ENCODE measurements around the gene ALS2.
"Not testable (repeated sequence)": the region's sequence is repeated elsewhere in the genome, so short reads cannot be mapped to it uniquely, and the experiment has no call there.

ALS2 gene

DNA sequence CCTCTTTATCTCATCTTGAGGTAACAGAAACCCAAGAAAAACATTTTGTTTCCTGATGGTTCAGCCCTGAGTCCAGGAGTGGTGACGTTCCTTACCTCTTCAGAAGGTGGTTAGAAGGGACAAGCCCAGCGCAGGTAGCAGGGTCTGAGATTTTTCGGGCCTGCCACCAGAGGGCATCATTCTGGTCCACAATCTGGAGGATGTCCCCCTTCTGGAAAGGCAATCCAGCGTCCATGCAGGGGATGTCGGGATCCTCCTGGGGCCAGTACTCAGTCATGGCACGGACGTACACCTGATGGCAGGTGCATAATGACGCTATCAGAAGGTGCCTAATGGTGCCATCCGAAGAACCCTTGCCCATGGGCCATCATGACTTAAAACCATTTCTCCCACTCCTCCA, 100.0 kb downstream of the ALS2 start:
- Mint-ChIP-seq H3K4me3 (no peak overlapping the region), H3K27me3 (peaks cover 2% of the 10 kb centered on the region), H3K27ac (no peak overlapping the region), H3K9me3 (no peaks in the 10 kb centered on the region), H3K36me3 (peaks cover 2% of the 10 kb centered on the region), H3K4me1 (no peaks in the 10 kb centered on the region)

DNA sequence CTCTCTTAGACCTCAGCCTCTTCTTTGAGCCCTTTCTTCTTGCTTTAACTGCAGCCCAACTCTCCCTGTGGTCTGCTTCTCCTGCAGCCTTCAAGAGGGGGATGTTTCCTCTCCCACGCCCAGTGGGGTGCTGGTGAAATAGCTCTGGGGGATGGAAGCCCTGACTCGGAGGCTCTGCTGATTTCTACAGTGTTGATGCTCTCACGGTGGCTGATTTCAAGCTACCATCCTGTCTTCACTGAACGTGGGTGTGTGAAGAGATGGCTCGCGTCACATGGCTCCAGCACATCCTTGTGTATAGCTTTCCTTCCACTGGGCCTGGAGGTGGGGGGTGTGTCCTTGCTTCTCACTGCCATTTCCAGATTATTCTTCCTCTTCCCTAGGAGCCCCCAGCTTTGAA, 102.3 kb downstream of the ALS2 start:
- peaks cover 2% of the 10 kb centered on the region for H3K36me3 Mint-ChIP-seq
- H3K9me3 Mint-ChIP-seq = no peaks in the 10 kb centered on the region
- no peak overlapping the region for H3K4me3 Mint-ChIP-seq
- no peaks in the 10 kb centered on the region for H3K4me1 Mint-ChIP-seq
- H3K27me3 Mint-ChIP-seq = peaks cover 2% of the 10 kb centered on the region
- no peak overlapping the region for H3K27ac Mint-ChIP-seq

DNA sequence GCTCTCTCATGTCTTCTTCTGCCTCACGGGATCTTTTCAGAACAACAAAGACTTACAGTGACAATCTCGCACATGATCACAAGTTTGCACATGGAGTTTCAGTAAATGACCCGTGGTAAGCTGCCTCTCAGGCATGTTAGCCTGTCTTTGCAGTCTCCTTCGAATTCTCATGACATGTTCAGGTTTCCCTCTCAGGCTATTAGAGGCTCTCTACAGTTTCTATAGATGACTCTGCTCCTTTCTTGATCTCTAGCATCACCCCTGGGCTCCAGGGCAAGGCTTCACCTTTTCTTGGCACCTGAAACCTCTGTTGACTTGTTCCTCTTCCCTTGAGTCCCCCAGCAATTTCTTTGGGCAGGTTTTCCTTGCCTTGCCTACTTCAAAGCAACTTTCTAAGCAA, 105.3 kb downstream of the ALS2 start:
- Mint-ChIP-seq H3K36me3 (peaks cover 2% of the 10 kb centered on the region), H3K4me3 (no peak overlapping the region)

DNA sequence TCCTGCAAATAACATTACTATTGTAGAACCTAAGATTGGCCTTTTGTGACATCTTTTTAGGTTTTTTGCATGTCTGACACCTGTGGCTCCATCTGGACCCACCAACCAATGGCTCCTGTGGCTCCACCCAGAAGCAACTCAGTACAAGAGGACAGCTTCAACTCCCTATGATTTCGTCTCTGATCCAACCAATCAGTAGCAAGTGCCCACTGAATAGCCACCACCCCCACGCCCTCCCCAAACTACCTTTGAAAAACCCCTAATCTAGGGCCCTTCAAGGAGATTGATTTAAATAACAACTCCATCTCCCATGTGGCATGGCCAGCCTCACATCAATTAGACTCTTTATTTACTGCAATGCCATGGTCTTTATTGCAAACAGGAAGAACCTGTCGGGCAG, 105.9 kb downstream of the ALS2 start:
- no peaks in the 10 kb centered on the region for H3K4me1 Mint-ChIP-seq
- no peaks in the 10 kb centered on the region for H3K9me3 Mint-ChIP-seq
- no peak overlapping the region for H3K4me3 Mint-ChIP-seq
- H3K27ac Mint-ChIP-seq = no peak overlapping the region
- H3K36me3 Mint-ChIP-seq = peaks cover 2% of the 10 kb centered on the region
- H3K27me3 Mint-ChIP-seq = no peaks in the 10 kb centered on the region

More for the DNA sequence above, 105.3 kb downstream of the ALS2 start:
- H3K27me3 Mint-ChIP-seq = no peaks in the 10 kb centered on the region
- H3K27ac Mint-ChIP-seq = no peak overlapping the region
- no peaks in the 10 kb centered on the region for H3K9me3 Mint-ChIP-seq
- H3K4me1 Mint-ChIP-seq = no peaks in the 10 kb centered on the region

DNA sequence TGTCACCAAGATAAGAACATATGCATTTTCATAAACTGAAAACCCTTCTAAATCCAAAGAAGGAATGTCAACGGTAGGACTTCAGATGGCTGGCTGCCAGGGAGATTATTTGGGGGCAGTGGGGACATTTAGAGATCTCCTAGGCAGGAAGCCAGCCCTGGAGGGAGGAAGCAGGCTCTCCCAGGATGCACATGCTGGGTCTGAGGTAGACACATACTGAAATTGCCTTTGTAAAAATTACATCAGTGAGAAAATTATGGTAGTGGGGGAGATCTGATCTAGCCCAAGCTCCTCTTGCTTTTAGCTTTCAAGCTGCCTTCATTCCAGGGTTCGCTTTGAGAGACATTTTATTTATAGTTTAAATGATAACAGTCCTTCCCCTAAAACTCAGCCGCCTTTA, 106.4 kb downstream of the ALS2 start:
- Mint-ChIP-seq H3K27me3 (no peaks in the 10 kb centered on the region), H3K4me1 (no peaks in the 10 kb centered on the region), H3K4me3 (no peak overlapping the region), H3K36me3 (peaks cover 2% of the 10 kb centered on the region), H3K27ac (no peak overlapping the region), H3K9me3 (no peaks in the 10 kb centered on the region)

DNA sequence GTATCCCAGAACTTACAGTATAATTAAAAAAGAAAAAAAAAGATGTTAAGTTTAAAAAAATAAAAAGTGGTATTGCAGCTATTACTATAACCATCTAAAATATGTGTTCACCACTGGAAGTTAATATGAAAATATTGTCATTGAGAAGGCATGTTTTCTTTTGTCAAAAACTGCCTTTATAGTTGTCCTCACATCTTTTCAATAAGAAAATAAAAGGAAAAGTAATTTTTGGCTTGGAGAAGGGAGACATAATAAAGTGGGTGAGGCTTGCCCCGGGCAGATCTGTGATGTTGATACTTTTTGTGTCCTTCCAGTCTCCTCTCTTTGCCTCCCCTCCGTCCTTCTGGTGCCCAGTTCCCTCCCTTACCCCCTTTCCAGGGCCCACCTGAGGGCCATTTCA, 107.2 kb downstream of the ALS2 start:
- Mint-ChIP-seq H3K4me1 (no peaks in the 10 kb centered on the region), H3K36me3 (peaks cover 2% of the 10 kb centered on the region), H3K4me3 (no peak overlapping the region), H3K27me3 (no peaks in the 10 kb centered on the region), H3K9me3 (no peaks in the 10 kb centered on the region), H3K27ac (no peak overlapping the region)

DNA sequence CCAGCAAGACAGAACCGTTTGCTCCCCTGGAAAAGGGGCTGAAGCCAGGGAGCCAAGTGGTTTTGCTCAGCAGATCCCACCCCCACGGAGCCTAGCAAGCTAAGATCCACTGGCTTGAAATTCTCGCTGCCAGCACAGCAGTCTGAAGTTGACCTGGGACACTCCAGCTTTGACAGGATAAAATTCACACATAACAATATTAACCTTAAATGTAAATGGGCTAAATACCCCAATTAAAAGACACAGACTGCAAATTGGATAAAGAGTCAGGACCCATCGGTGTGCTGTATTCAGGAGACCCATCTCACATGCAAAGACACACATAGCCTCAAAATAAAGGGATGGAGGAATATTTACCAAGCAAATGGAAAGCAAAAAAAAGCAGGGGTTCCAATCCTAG, 109.5 kb downstream of the ALS2 start:
- H3K36me3 Mint-ChIP-seq, H3K4me1 Mint-ChIP-seq, H3K4me3 Mint-ChIP-seq, H3K27ac Mint-ChIP-seq, H3K27me3 Mint-ChIP-seq, H3K9me3 Mint-ChIP-seq: not testable (repeated sequence)

DNA sequence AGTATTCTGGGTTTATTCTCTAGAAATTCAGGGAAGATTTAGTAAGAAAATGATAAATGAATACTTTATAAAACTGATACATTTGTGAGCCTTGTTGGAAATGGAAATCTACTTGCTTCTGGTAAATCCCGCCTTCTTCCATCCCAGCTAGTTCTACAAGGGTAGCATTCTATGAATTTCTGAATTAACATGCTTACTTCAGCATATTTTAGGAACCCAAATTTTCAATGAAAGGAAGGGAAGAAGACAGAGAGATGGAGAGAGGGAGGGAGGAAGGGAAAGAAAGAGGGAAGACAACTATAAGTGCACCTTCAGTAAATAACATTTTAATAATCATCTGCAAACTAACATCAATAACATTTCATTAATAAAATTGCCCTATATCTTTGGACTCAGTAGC, 110.9 kb downstream of the ALS2 start:
- Mint-ChIP-seq H3K27me3 (no peaks in the 10 kb centered on the region), H3K27ac (no peak overlapping the region), H3K36me3 (no peaks in the 10 kb centered on the region), H3K9me3 (no peaks in the 10 kb centered on the region), H3K4me3 (no peak overlapping the region), H3K4me1 (no peaks in the 10 kb centered on the region)

DNA sequence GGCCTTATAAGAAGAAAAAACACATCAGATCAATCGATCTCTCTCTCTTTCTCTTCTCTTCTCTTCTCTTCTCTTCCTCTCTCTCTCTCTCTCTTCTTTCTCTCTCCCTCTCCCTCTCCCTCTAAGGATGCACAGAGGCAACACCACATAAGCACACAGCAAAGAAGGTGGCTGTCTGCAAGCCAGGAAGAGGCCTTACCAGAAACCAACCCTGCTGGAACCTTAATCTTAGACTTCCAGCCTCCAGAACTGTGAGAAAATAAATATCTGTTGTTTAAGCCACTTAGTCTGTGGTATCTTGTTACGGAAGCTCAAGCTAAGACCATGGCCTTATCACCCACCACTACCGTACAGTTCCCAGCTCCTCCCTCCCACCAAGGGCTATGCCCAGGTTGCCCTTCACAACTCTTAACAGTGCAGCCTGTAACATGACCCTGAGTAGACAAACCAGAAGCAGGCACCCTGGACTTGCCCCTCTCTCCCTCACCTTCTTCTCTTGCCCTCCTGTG, 112.3 kb downstream of the ALS2 start:
- Mint-ChIP-seq H3K4me1 (no peaks in the 10 kb centered on the region), H3K4me3 (no peak overlapping the region), H3K36me3 (no peaks in the 10 kb centered on the region), H3K27ac (no peak overlapping the region), H3K27me3 (no peaks in the 10 kb centered on the region), H3K9me3 (no peaks in the 10 kb centered on the region)

DNA sequence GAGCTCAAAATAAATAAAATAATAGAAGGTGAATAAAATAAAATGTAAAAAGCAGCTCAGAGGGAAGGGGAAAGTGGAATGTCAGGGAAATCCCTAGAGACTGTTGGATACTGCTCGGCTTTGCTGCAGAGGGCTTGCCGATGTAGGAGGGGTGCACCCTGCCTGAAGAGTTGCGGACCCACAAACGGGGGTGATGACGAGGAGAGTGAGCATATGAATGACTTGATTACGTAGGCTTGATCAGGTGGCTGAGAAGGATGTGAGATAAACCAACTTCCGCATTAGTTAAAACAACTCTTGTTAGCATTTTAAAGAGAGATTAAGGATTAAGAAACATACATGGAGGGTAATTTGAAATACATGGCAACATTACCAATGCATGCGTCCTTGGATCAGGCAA, 116.4 kb downstream of the ALS2 start:
- no peaks in the 10 kb centered on the region for H3K9me3 Mint-ChIP-seq
- H3K27me3 Mint-ChIP-seq = peaks cover 3% of the 10 kb centered on the region
- no peaks in the 10 kb centered on the region for H3K36me3 Mint-ChIP-seq
- H3K4me3 Mint-ChIP-seq = no peak overlapping the region
- no peak overlapping the region for H3K27ac Mint-ChIP-seq
- H3K4me1 Mint-ChIP-seq = no peaks in the 10 kb centered on the region

DNA sequence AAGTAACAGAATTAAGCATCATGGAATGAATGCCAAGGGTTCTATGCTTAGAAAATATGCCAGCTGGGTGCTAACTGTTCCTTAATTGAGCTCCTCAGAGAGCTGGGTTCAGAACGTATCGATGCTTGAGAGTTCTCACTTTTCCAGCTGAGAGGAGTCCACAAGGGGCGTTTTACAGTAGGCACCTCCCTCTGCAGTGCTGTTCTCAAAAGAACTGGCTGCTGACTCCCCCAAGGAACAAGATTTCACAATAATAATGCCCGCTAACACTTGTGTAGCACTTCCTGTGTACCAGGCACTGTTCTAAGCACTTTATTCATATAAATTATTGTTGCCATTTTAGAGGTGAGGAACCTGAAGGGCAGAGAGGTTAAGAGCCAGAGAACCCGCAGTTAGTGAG, 119.4 kb downstream of the ALS2 start:
- Mint-ChIP-seq H3K36me3 (no peaks in the 10 kb centered on the region), H3K27ac (no peak overlapping the region), H3K27me3 (peaks cover 3% of the 10 kb centered on the region), H3K4me1 (no peaks in the 10 kb centered on the region), H3K9me3 (no peaks in the 10 kb centered on the region), H3K4me3 (no peak overlapping the region)

DNA sequence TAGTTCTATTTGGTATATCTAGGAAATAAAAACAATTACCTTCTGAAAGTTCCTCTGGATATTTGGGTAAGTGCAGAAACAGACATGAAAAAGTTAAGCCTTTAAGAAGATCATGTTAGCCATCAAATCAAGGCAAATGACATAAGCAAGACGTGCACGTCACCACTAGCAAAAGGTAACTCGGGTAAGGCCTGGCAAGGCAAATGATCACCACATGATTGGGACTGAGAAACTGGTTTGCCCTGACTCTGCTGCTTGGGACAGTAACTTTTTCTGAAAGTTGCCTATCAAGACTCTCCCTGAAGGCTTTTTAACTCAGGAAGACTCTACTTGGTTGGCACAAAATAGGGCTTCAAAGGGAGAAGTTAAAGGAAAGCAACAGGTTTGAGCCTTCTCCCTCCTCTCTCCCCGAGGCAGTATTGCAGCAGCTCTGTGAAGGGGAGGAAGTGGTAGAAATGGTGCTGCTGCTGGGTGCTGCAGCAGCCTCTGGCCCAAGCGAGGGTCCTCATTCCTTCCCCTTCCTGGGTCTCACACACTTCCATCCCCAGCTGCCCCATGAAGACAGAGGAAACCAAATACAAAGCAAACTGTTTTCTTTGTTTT, 120.3 kb downstream of the ALS2 start:
- no peaks in the 10 kb centered on the region for H3K4me1 Mint-ChIP-seq
- no peaks in the 10 kb centered on the region for H3K9me3 Mint-ChIP-seq
- H3K36me3 Mint-ChIP-seq = no peaks in the 10 kb centered on the region
- peaks cover 3% of the 10 kb centered on the region for H3K27me3 Mint-ChIP-seq
- no peak overlapping the region for H3K4me3 Mint-ChIP-seq
- no peak overlapping the region for H3K27ac Mint-ChIP-seq

DNA sequence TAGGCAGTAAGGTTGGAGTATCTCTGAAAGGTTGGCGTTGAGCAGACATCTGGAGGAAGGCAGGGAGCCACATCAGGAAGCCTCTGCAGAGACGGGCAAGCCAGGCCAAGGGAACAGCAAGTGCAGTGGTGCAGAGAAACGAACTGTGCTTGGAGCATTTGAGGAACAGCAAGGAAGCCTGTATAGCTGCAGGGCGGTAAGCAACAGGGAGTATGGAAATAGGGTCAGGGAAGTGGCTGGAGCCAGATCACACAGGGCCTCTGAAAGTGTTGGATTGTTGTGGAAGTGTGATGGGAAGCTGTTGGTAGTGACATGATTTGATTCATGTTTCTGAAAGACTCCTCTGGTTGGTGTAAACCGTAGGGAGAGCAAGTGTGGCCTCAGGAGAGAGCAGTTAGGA, 124.0 kb downstream of the ALS2 start:
- no peak overlapping the region for H3K4me3 Mint-ChIP-seq
- H3K27ac Mint-ChIP-seq = no peak overlapping the region
- no peaks in the 10 kb centered on the region for H3K36me3 Mint-ChIP-seq
- no peaks in the 10 kb centered on the region for H3K9me3 Mint-ChIP-seq
- H3K27me3 Mint-ChIP-seq = peaks cover 2% of the 10 kb centered on the region
- H3K4me1 Mint-ChIP-seq = no peaks in the 10 kb centered on the region

DNA sequence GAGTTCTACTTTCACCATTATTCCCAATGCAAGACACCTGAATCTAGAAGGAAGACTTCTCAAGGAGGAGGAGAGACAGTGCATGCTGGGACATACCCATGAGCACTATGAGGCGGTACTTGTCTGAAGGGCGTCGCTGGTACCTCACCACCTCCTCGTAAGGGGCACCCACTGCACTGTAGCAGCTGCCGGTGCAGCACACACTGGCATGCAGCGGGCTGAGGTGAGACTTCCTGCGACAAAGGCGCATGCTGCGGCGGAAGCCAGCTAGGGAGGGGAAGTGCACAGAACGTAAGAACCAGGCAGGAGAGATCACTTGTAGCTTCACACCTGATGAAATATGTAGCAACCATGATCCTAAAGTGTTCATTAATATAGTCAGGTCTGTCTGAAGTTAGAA, 124.6 kb downstream of the ALS2 start:
- no peaks in the 10 kb centered on the region for H3K36me3 Mint-ChIP-seq
- H3K9me3 Mint-ChIP-seq = no peaks in the 10 kb centered on the region
- no peak overlapping the region for H3K4me3 Mint-ChIP-seq
- H3K27ac Mint-ChIP-seq = no peak overlapping the region
- H3K27me3 Mint-ChIP-seq = peaks cover 2% of the 10 kb centered on the region
- no peaks in the 10 kb centered on the region for H3K4me1 Mint-ChIP-seq

DNA sequence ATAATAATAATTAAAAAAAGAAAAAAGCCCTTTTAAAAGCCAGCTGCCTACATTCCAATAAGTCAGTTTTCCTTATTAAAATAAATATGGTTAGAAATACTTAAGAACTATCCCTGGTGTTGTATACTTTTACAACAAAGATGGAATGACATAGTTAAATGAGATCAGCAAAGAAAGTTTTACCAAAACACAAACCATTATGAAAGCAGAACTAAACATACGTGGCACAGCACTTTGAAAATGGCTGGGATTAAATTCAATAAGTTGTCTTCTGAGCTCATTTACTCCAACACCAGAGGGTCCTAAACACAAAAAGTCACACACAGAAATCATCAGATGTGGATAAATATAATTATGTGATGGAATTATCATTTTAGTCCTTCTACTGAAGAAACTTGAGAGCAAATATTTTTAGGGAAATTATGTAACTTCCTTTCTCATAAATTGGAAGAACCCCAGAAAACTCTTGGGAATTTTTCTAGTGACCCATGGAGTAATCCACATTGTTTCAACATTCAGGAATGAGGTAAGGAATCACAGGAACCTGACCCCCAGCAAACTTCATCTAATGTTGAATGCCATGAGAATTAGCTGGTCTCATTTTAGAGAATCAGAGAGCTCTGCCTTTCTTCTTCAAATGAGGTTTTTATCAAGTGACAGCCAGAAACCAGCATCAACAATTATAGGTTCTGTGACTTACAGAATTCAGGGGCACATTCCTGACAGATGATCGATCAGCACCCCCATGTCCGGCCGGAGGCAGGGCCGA, 125.9 kb downstream of the ALS2 start:
- H3K27ac Mint-ChIP-seq = no peak overlapping the region
- H3K36me3 Mint-ChIP-seq = no peaks in the 10 kb centered on the region
- H3K4me3 Mint-ChIP-seq = no peak overlapping the region
- H3K27me3 Mint-ChIP-seq = no peaks in the 10 kb centered on the region
- no peaks in the 10 kb centered on the region for H3K4me1 Mint-ChIP-seq
- no peaks in the 10 kb centered on the region for H3K9me3 Mint-ChIP-seq

DNA sequence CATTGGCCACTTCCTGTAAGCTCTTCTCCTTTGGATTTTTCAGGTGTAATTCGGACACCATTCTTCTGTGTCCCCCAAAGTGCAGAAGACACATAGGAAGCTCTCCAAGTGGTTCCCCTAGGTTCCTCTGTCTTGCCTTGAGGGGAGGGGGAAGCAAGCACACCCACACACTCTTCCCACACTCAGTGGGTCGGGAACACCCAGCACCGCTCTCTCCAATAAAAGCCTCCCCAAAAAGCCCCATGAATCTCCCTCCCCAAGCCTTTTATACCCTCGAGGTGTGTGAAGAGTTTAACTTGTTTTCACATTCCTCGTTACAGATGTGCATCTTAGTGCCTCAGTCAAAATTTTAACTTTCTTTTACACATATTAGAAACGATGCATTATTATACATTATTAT, 127.5 kb downstream of the ALS2 start:
- Mint-ChIP-seq H3K4me1 (no peaks in the 10 kb centered on the region), H3K27ac (peak overlapping the region; percentile 33), H3K27me3 (no peaks in the 10 kb centered on the region), H3K9me3 (no peaks in the 10 kb centered on the region), H3K4me3 (no peak overlapping the region), H3K36me3 (no peaks in the 10 kb centered on the region)

Data from activated naive CD4-positive, alpha-beta T cell treated with anti-CD3 and anti-CD28 coated beads, Interleukin-2, amount 50 U/mL, for 24 hours (primary cell).